Neuronal stem cell (in vitro differentiated cells): ENCODE results near the gene FBXO9.

ENCODE experiments used
- DNase-seq: peaks from one replicate; pipeline ENCODE4 v3.0.0-alpha.2; 2013; ENCODE audit warnings: low spot score
- H2AFZ ChIP-seq: one replicate; pipeline ENCODE4 v1.6.1; 2013; ENCODE audit warnings: mild to moderate bottlenecking, low read length, inconsistent platforms
- H2AK5ac ChIP-seq: 2 replicates; pipeline ENCODE4 v1.6.1; 2013; ENCODE audit warnings: low read depth, mild to moderate bottlenecking, inconsistent platforms, low read length, moderate library complexity, mixed read lengths
- H2BK120ac ChIP-seq: 2 replicates; pipeline ENCODE4 v1.6.1; 2013; ENCODE audit warnings: low read depth, mild to moderate bottlenecking, inconsistent platforms, low read length, moderate library complexity, mixed read lengths
- H2BK12ac ChIP-seq: one replicate; pipeline ENCODE4 v1.6.1; 2013; ENCODE audit warnings: low read length, inconsistent platforms
- H2BK15ac ChIP-seq: 2 replicates; pipeline ENCODE4 v1.6.1; 2013; ENCODE audit warnings: mild to moderate bottlenecking, low read length, inconsistent platforms, mixed read lengths
- H2BK5ac ChIP-seq: one replicate; pipeline ENCODE4 v1.6.1; 2013; ENCODE audit warnings: inconsistent platforms, mild to moderate bottlenecking, low read length, moderate library complexity
- H3K14ac ChIP-seq: one replicate; pipeline ENCODE4 v1.6.1; 2013; ENCODE audit warnings: low read length, inconsistent platforms
- H3K18ac ChIP-seq: 2 replicates; pipeline ENCODE4 v1.6.1; 2013; ENCODE audit warnings: low read length, inconsistent platforms
- H3K23ac ChIP-seq: 2 replicates; pipeline ENCODE4 v1.6.1; 2013; ENCODE audit warnings: low read depth, mild to moderate bottlenecking, mixed read lengths, low read length, inconsistent platforms; ENCODE audit not compliant: poor library complexity
- H3K27ac ChIP-seq: replicated peaks from 3 replicates; pipeline ENCODE4 v1.5.1; 2013; ENCODE audit warnings: low read length, inconsistent platforms
- H3K27me3 ChIP-seq, 3 experiments: 2 replicates each; pipeline ENCODE4 v1.6.1; 2013; ENCODE audit warnings: low read length in 3 of 3, mild to moderate bottlenecking in 2 of 3, inconsistent platforms in 1 of 3, low read depth in 1 of 3, mixed read lengths in 1 of 3, moderate library complexity in 1 of 3; ENCODE audit not compliant: control insufficient read depth in 3 of 3, insufficient read depth in 3 of 3
- H3K36me3 ChIP-seq, 2 donors: replicated peaks in 1 of 2; 2 replicates each; pipeline ENCODE4 v1.6.1; 2013; ENCODE audit warnings: low read length in 2 of 2; ENCODE audit not compliant: control insufficient read depth in 2 of 2, insufficient read depth in 2 of 2
- H3K4ac ChIP-seq: 2 replicates; pipeline ENCODE4 v1.6.1; 2013; ENCODE audit warnings: inconsistent platforms, mild to moderate bottlenecking, low read length, moderate library complexity
- H3K4me1 ChIP-seq, 2 donors: 1 replicate in 1 of 2; 2 replicates in 1 of 2; pipeline ENCODE4 v1.6.1; 2013; ENCODE audit warnings: low read length in 2 of 2, low read depth in 1 of 2; ENCODE audit not compliant: control insufficient read depth in 2 of 2, insufficient read depth in 1 of 2
- H3K4me2 ChIP-seq: one replicate; pipeline ENCODE4 v1.6.1; 2013; ENCODE audit warnings: mild to moderate bottlenecking, low read length, inconsistent platforms; ENCODE audit not compliant: insufficient read depth, poor library complexity, severe bottlenecking
- H3K4me3 ChIP-seq, 2 donors: 2 replicates each; pipeline ENCODE4 v1.5.1; 2013; ENCODE audit warnings: low read length in 2 of 2, mild to moderate bottlenecking in 2 of 2, inconsistent platforms in 1 of 2, moderate library complexity in 1 of 2
- H3K79me1 ChIP-seq: one replicate; pipeline ENCODE4 v1.6.1; 2013; ENCODE audit warnings: low read depth, mild to moderate bottlenecking, inconsistent platforms, low read length, moderate library complexity
- H3K9ac ChIP-seq: one replicate; pipeline ENCODE4 v1.6.1; 2013; ENCODE audit warnings: mild to moderate bottlenecking, low read depth, low read length, inconsistent platforms; ENCODE audit not compliant: poor library complexity
- H3K9me3 ChIP-seq, 2 donors: replicated peaks in 1 of 2; 2 replicates each; pipeline versions ENCODE3 to v1.6.1; 2013; ENCODE audit warnings: low read length in 2 of 2, mild to moderate bottlenecking in 2 of 2, inconsistent platforms in 1 of 2, low read depth in 1 of 2, mixed read lengths in 1 of 2, moderate library complexity in 1 of 2; ENCODE audit not compliant: control insufficient read depth in 2 of 2, insufficient read depth in 1 of 2
- H4K8ac ChIP-seq: one replicate; pipeline ENCODE4 v1.6.1; 2013; ENCODE audit warnings: low read depth, mild to moderate bottlenecking, inconsistent platforms, low read length, moderate library complexity
- H4K91ac ChIP-seq: one replicate; pipeline ENCODE4 v1.6.1; 2013; ENCODE audit warnings: low read length, low read depth, mild to moderate bottlenecking, inconsistent platforms; ENCODE audit not compliant: poor library complexity
- WGBS, 2 donors: extraction: QIAGEN DNeasy Blood & Tissue Kit; methylation state at CpG; one replicate each; pipeline ENCODE4 v1.1.7; 2013; ENCODE audit warnings: missing lambda C conversion rate in 2 of 2, mixed read lengths in 1 of 2; ENCODE audit not compliant: insufficient read length in 2 of 2, insufficient replicate concordance in 1 of 2; ENCODE audit errors: extremely low coverage in 2 of 2; 5-methylcytosine and 5-hydroxymethylcytosine counted together

The FBXO9 gene

GRCh38 chr6:53095716-53096115, 30.5 kb downstream of the FBXO9 start:
- Histone ChIP-seq H3K4ac (no peak overlapping the region), H2BK12ac (no peak overlapping the region), H2BK5ac (no peak overlapping the region), H3K4me2 (no peak overlapping the region), H3K4me1 (no peaks in the 10 kb centered on the region), H2BK15ac (no peak overlapping the region), H3K18ac (no peak overlapping the region), H4K91ac (no peak overlapping the region), H3K36me3 (peaks cover 16 to 90% of the 10 kb centered on the region in 2 donors), H3K4me3 (no peak overlapping the region), H2BK120ac (no peak overlapping the region), H3K27ac (no peak overlapping the region), H3K9ac (no peak overlapping the region), H2AK5ac (no peak overlapping the region), H4K8ac (no peak overlapping the region), H3K14ac (no peak overlapping the region), H3K23ac (no peak overlapping the region), H3K79me1 (no peaks in the 10 kb centered on the region), H2AFZ (no peak overlapping the region), H3K27me3 (no peaks in the 10 kb centered on the region), H3K9me3 (no peaks in the 10 kb centered on the region)
- no CpG with 5 or more reads among the region's 1 CpG for WGBS, 2 donors
- no peak for DNase-seq

DNA sequence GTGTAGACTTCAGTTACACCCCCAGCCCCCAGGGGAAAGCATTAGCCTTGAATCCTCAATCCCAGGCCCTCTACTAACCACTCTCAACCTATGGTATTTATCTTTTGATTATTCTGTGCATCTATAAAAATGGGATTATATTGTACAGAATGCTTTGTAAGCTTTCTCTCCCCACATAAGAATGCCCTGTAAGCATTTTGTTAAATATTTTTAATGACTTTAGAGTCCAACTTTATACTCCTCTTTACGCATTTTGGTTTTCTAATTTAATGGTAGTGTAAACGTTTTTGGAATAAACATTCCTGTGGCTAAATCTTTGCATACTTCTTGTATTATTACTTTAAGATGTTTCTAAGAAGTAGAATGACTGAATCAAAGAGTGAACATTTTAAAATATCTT, 35.4 kb downstream of the FBXO9 start:
- H2AK5ac ChIP-seq = no peak overlapping the region
- no peak overlapping the region for H2BK12ac ChIP-seq
- H3K14ac ChIP-seq = no peak overlapping the region
- DNase-seq = no peak
- no peak overlapping the region for H3K4me2 ChIP-seq
- no peak overlapping the region for H3K23ac ChIP-seq
- H2BK5ac ChIP-seq = no peak overlapping the region
- no peak overlapping the region for H2BK15ac ChIP-seq
- H4K91ac ChIP-seq = no peak overlapping the region
- H2BK120ac ChIP-seq = no peak overlapping the region
- no peak overlapping the region for H3K27ac ChIP-seq
- H2AFZ ChIP-seq = no peak overlapping the region
- no peak overlapping the region for H3K18ac ChIP-seq
- no peaks in the 10 kb centered on the region for H3K9me3 ChIP-seq
- H4K8ac ChIP-seq = no peak overlapping the region
- no CpG with 5 or more reads among the region's 2 CpGs for WGBS, 2 donors
- H3K27me3 ChIP-seq = no peaks in the 10 kb centered on the region
- H3K4me3 ChIP-seq = no peak overlapping the region
- no peak overlapping the region for H3K9ac ChIP-seq
- H3K4me1 ChIP-seq = no peaks in the 10 kb centered on the region
- no peaks in the 10 kb centered on the region for H3K79me1 ChIP-seq
- H3K36me3 ChIP-seq = peaks cover 15 to 66% of the 10 kb centered on the region in 2 donors
- no peak overlapping the region for H3K4ac ChIP-seq

- H3K79me1 ChIP-seq = no peaks in the 10 kb centered on the region
- H2BK15ac ChIP-seq = no peak overlapping the region
- H3K18ac ChIP-seq = no peak overlapping the region
- H3K27me3 ChIP-seq = no peaks in the 10 kb centered on the region
- H3K9me3 ChIP-seq = no peaks in the 10 kb centered on the region
- no peaks in the 10 kb centered on the region for H3K4me1 ChIP-seq
- no CpG with 5 or more reads among the region's 2 CpGs for WGBS, 2 donors
- peaks cover 13 to 61% of the 10 kb centered on the region in 2 donors for H3K36me3 ChIP-seq
- no peak overlapping the region for H3K4ac ChIP-seq
- H4K8ac ChIP-seq = no peak overlapping the region
- H3K27ac ChIP-seq = no peak overlapping the region
- H3K9ac ChIP-seq = no peak overlapping the region
- no peak overlapping the region for H3K14ac ChIP-seq
- H2AFZ ChIP-seq = no peak overlapping the region
- H2BK12ac ChIP-seq = no peak overlapping the region
- H2BK120ac ChIP-seq = no peak overlapping the region
- no peak overlapping the region for H3K4me2 ChIP-seq
- H4K91ac ChIP-seq = no peak overlapping the region
- no peak for DNase-seq
- H2BK5ac ChIP-seq = no peak overlapping the region
- H3K4me3 ChIP-seq = peak overlapping the region in 1 of 2 donors; percentile 63
- no peak overlapping the region for H3K23ac ChIP-seq
- H2AK5ac ChIP-seq = no peak overlapping the region
Measured at GRCh38 chr6:53101006-53101405, 35.8 kb downstream of the FBXO9 start.

DNA sequence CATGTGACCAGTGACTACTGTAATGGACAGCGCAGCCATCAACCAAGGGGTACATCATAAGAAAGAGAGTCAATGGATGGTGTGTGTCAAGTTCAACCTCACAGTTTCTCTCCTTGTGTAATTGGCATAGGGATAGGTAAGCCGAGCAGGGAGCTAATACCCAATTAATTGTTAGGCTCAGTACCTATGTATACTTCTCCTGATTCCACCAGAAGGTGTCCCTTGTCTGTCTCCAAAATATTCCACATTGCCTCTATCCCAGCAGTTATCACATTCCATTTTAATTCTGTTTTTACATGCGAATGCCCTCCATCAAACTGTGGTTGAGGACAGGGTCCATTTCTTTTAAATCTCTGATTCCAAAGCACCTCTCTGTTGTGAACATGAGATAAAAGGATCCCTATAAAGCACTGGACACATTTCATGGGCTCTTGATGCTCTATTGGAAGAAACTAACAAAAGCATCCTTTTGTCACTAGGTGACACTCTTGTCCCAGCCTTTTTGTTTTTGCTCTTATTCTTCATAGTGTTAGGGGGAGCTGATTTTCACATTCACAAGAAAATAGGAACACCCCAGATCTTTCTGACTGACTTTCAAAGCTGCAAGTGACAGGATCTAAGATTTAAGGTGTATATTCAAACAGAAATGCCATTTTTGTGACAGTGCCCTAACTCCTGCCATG, 38.9 kb downstream of the FBXO9 start:
- Histone ChIP-seq H3K14ac (no peak overlapping the region), H3K18ac (no peak overlapping the region), H3K79me1 (no peaks in the 10 kb centered on the region), H3K4me3 (no peak overlapping the region), H3K4me2 (no peak overlapping the region), H4K91ac (no peak overlapping the region), H2AK5ac (no peak overlapping the region), H3K4ac (no peak overlapping the region), H3K27ac (no peak overlapping the region), H3K9ac (no peak overlapping the region), H3K23ac (no peak overlapping the region), H2BK120ac (no peak overlapping the region), H3K27me3 (no peaks in the 10 kb centered on the region), H2BK15ac (no peak overlapping the region), H3K4me1 (no peaks in the 10 kb centered on the region), H2BK12ac (no peak overlapping the region), H3K36me3 (peaks cover 7 to 31% of the 10 kb centered on the region in 2 donors), H3K9me3 (no peaks in the 10 kb centered on the region), H2AFZ (no peak overlapping the region), H2BK5ac (no peak overlapping the region), H4K8ac (no peak overlapping the region)
- no peak for DNase-seq
- no CpG with 5 or more reads among the region's 3 CpGs for WGBS, 2 donors
